HCT116 (cell line): Measurements from ENCODE around the gene PIEZO2. TPM values are rescaled to one million over a fixed set of nuclear protein-coding genes. Genes with fewer than 3 reads are reported as not detected.

ENCODE experiments used
- ATAC-seq: fragments of 200-7000 bp; cut with Tn5 transposase; 2 replicates; pipeline ENCODE4 v1.9.1; 2020; ENCODE audit warnings: mild to moderate bottlenecking, moderate library complexity
- BruUV-seq: library from RNA; stranded (reverse); fragments of 400-500 nt; replicated peaks from 2 replicates; lab custom pipeline; 2021; lab: Mats Ljungman, UMichigan
- CTCF ChIA-PET: fragments of 300-600 bp; sonication (Branson Sonifier 250); formaldehyde crosslinking; loops from one replicate; lab custom pipeline; 2021; ENCODE audit warnings: antibody characterized with exemption; lab: Charles Lee
- POLR2A ChIA-PET: fragments of 300-600, 350-600 bp; sonication (Branson Sonifier 250); formaldehyde crosslinking; loops from one replicate; lab custom pipeline; 2021; ENCODE audit warnings: antibody characterized with exemption; lab: Charles Lee
- RAD21 ChIA-PET, 2 experiments: fragments of 300-600 bp; sonication (Branson Sonifier 250); formaldehyde crosslinking; loops; one replicate each; lab custom pipeline; 2023; ENCODE audit warnings: low total read pairs in 2 of 2; ENCODE audit not compliant: uncharacterized antibody in 2 of 2, unreplicated experiment in 2 of 2, low non-redundant PET in 1 of 2; lab: Charles Lee
- DNase-seq: peaks from one replicate; pipeline ENCODE4 v3.0.0-alpha.2; 2010; ENCODE audit warnings: low read depth, low spot score
- H2AFZ ChIP-seq: fragments of 200-600 bp; shearing (Covaris generic), sonication (generic); 2 replicates; pipeline ENCODE4 v1.6.1; 2017; ENCODE audit warnings: low read depth, mixed run types, mixed read lengths, antibody characterized with exemption, low read length; ENCODE audit not compliant: poor library complexity, severe bottlenecking
- H3K27ac ChIP-seq: 2 replicates; pipeline ENCODE4 v1.5.1; 2012; ENCODE audit warnings: low read depth, low read length
- H3K27me3 ChIP-seq: fragments of 200-600 bp; sonication (generic); 2 replicates; pipeline ENCODE4 v1.6.1; 2016; ENCODE audit warnings: mixed run types, low read length, mixed read lengths; ENCODE audit not compliant: insufficient read depth
- H3K36me3 ChIP-seq, 2 experiments: fragments of 200-500 bp in 1 of 2; fragments of 200-600 bp in 1 of 2; sonication (Bioruptor generic) in 1 of 2; sonication (generic) in 1 of 2; 2 replicates each; pipeline versions ENCODE4 v1.5.1 to v1.6.1; 2014 to 2016; ENCODE audit warnings: low read length in 2 of 2, inconsistent platforms in 1 of 2, mixed read lengths in 1 of 2, mixed run types in 1 of 2; ENCODE audit not compliant: insufficient read depth in 2 of 2, control insufficient read depth in 1 of 2
- H3K4me1 ChIP-seq, 2 experiments: fragments of 200-600 bp in 1 of 2; sonication (generic) in 1 of 2; 2 replicates each; pipeline versions ENCODE4 v1.5.1 to v1.6.1; 2012 to 2017; ENCODE audit warnings: low read length in 2 of 2, inconsistent platforms in 1 of 2, mild to moderate bottlenecking in 1 of 2, mixed read lengths in 1 of 2, mixed run types in 1 of 2, moderate library complexity in 1 of 2; ENCODE audit not compliant: insufficient read depth in 2 of 2, control insufficient read depth in 1 of 2
- H3K4me2 ChIP-seq: fragments of 200-600 bp; sonication (generic); 2 replicates; pipeline ENCODE4 v1.6.1; 2017; ENCODE audit warnings: mixed run types, low read length, mixed read lengths
- H3K4me3 ChIP-seq, 2 experiments: fragments of 200-600 bp in 1 of 2; sonication (generic) in 1 of 2; replicated peaks in 1 of 2; 2 replicates each; pipeline ENCODE4 v1.5.1; 2011 to 2016; ENCODE audit warnings: low read length in 2 of 2, control low read depth in 1 of 2, low read depth in 1 of 2, mild to moderate bottlenecking in 1 of 2, mixed read lengths in 1 of 2, mixed run types in 1 of 2
- H3K79me2 ChIP-seq: fragments of 200-600 bp; sonication (generic); 2 replicates; pipeline ENCODE4 v1.6.1; 2017; ENCODE audit warnings: mild to moderate bottlenecking, mixed run types, low read length, moderate library complexity, mixed read lengths; ENCODE audit not compliant: insufficient read depth
- H3K9ac ChIP-seq: fragments of 200-600 bp; sonication (generic); 2 replicates; pipeline ENCODE4 v1.6.1; 2016; ENCODE audit warnings: low read length, mixed read lengths
- H3K9me2 ChIP-seq: fragments of 200-600 bp; sonication (generic), shearing (Covaris generic); 2 replicates; pipeline ENCODE4 v1.6.1; 2017; ENCODE audit warnings: mixed run types, mild to moderate bottlenecking, moderate library complexity; ENCODE audit not compliant: insufficient read depth
- H3K9me3 ChIP-seq, 2 experiments: fragments of 200-500 bp in 1 of 2; fragments of 200-600 bp in 1 of 2; sonication (Bioruptor generic) in 1 of 2; sonication (generic) in 1 of 2; 2 replicates each; pipeline ENCODE4 v1.6.1; 2014 to 2017; ENCODE audit warnings: low read length in 2 of 2, mixed read lengths in 2 of 2, inconsistent platforms in 1 of 2, low read depth in 1 of 2, mild to moderate bottlenecking in 1 of 2, mixed run types in 1 of 2, moderate library complexity in 1 of 2; ENCODE audit not compliant: control insufficient read depth in 1 of 2, insufficient read depth in 1 of 2
- H4K20me1 ChIP-seq: fragments of 200-600 bp; sonication (generic), shearing (Covaris generic); 2 replicates; pipeline ENCODE4 v1.6.1; 2017; ENCODE audit warnings: mixed run types, mild to moderate bottlenecking, moderate library complexity; ENCODE audit not compliant: insufficient read depth
- CBX3 ChIP-seq: IDR thresholded peaks from 2 replicates; pipeline ENCODE4 v1.6.1; 2012; ENCODE audit warnings: low read depth
- EGR1 ChIP-seq: IDR thresholded peaks from 2 replicates; pipeline ENCODE4 v1.6.1; 2012; ENCODE audit warnings: low read depth
- ELF1 ChIP-seq: IDR thresholded peaks from 2 replicates; pipeline ENCODE4 v1.6.1; 2012; ENCODE audit warnings: low read depth, borderline replicate concordance
- FOSL1 ChIP-seq: IDR thresholded peaks from 2 replicates; pipeline ENCODE4 v1.6.1; 2012; ENCODE audit warnings: low read depth
- JUND ChIP-seq: IDR thresholded peaks from 2 replicates; pipeline ENCODE4 v1.6.1; 2012
- POLR2AphosphoS5 ChIP-seq: IDR thresholded peaks from 2 replicates; pipeline ENCODE4 v1.6.1; 2011; ENCODE audit warnings: mild to moderate bottlenecking, low read depth, low read length, moderate library complexity
- REST ChIP-seq: IDR thresholded peaks from 2 replicates; pipeline ENCODE4 v1.6.1; 2012; ENCODE audit warnings: low read depth
- SIN3A ChIP-seq: IDR thresholded peaks from 2 replicates; pipeline ENCODE4 v1.6.1; 2012; ENCODE audit warnings: low read depth
- TCF7L2 ChIP-seq: IDR thresholded peaks from 2 replicates; pipeline ENCODE4 v1.7.0; 2011; ENCODE audit warnings: borderline replicate concordance, inconsistent platforms; ENCODE audit not compliant: insufficient read depth, insufficient read length; ENCODE audit errors: extremely low read depth
- ZBTB33 ChIP-seq: IDR thresholded peaks from 2 replicates; pipeline ENCODE4 v1.6.1; 2011; ENCODE audit warnings: mild to moderate bottlenecking, low read length, moderate library complexity; ENCODE audit not compliant: insufficient replicate concordance; ENCODE audit errors: extremely low read depth
- ZNF274 ChIP-seq: fragments of 200-500 bp; sonication (Bioruptor generic); IDR thresholded peaks from 2 replicates; pipeline ENCODE4 v1.6.1; 2014; ENCODE audit warnings: mild to moderate bottlenecking, low read depth, low read length, inconsistent platforms
- intact Hi-C: fragments of 100-400 bp; cut with micrococcal nuclease; formaldehyde crosslinking; loops from 2 replicates; pipeline ENCODE4 v1.10.0; 2022
- total RNA-seq: library from RNA; stranded (reverse); gene quantifications from one replicate; pipeline ENCODE4 v1.2.1, GENCODE V29; 2021; ENCODE audit not compliant: unreplicated experiment

Gene PIEZO2
- total RNA-seq, 1 experiment from 2014 or later: 0.34 TPM

DNA sequence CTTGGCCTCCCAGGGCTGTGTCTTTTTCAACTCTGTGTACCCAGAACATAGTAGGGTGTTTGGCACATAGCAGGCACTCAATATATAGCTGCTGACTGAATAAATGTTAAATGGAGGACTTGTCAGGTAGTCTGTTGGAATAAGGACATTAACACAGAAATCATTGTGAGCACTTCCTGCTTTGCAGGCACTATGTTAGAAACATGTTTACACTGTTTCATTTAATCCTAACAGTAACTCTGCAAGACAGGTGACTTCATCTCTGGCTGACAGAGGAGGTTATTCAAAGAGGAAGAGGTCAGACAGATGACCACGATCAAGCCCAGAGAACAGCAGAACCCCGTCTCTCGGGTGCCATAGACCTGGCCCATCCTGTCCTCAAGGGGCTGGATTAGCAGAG, 28.0 kb upstream of the PIEZO2 start:
- no peak for ATAC-seq
- no peaks in the 10 kb centered on the region for H3K9me2 ChIP-seq
- H3K79me2 ChIP-seq: no peaks in the 10 kb centered on the region
- no TSS peak for BruUV-seq
- H3K4me3 ChIP-seq: no peak overlapping the region
- no peaks in the 10 kb centered on the region for H3K9me3 ChIP-seq
- intact Hi-C loops: no loop called here
- H3K4me1 ChIP-seq: no peaks in the 10 kb centered on the region
- ChIA-PET POLR2A (no interaction called here), CTCF (no interaction called here), RAD21 (no interaction called here)
- DNase-seq: no peak
- no peaks in the 10 kb centered on the region for H4K20me1 ChIP-seq
- H3K36me3 ChIP-seq: no peaks in the 10 kb centered on the region
- H2AFZ ChIP-seq: no peak overlapping the region
- no peak overlapping the region for H3K4me2 ChIP-seq
- H3K27me3 ChIP-seq: 0 out of 2 replicates have a peak, but pooled peaks cover 10% of the 10 kb centered on the region
- no peak overlapping the region for H3K27ac ChIP-seq
- TF ChIP-seq CBX3: no peak
- TF ChIP-seq EGR1: no peak
- no peak for TF ChIP-seq POLR2AphosphoS5
- no peak for TF ChIP-seq ZBTB33
- no peak for TF ChIP-seq FOSL1
- TF ChIP-seq SIN3A: no peak
- TF ChIP-seq REST: no peak
- TF ChIP-seq ZNF274: no peak
- no peak for TF ChIP-seq TCF7L2
- no peak for TF ChIP-seq JUND
- TF ChIP-seq ELF1: no peak
- TF ChIP-seq, all 23 proteins: peak for 0
- H3K9ac ChIP-seq: no peak overlapping the region
